SH-SY5Y (cell line): ENCODE measurements around the gene ANKRD52.

Experiments
- GATA2 ChIP-seq: IDR thresholded peaks from 2 replicates; pipeline ENCODE4 v1.6.1; 2011; ENCODE audit warnings: mild to moderate bottlenecking, low read depth, low read length
- GATA3 ChIP-seq: IDR thresholded peaks from 2 replicates; pipeline ENCODE4 v1.6.1; 2011; ENCODE audit warnings: low read depth, mild to moderate bottlenecking, low read length, moderate library complexity

Gene ANKRD52

GRCh38 chr12:56216461-56216860 lies 41.7 kb downstream of the ANKRD52 start:
- no peak for TF ChIP-seq GATA3
- no peak for TF ChIP-seq GATA2

DNA sequence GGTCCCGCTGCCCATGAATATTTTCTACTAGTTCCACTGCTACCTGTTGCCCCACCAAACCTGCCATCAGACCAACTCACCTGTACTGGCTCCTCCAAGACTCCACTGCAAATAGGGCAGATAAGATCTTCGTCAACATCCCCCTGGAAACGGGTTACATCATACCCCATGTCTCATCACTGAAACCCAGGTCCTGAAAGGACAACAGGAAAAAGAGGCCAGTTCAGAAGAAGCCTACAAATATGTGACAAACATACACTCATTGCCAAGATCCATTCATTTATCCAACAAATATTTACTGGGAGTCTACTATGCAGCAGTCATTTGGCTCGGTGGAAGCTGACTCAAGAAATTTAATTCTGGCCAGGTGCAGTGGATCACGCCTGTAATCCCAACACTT lies 44.3 kb downstream of the ANKRD52 start:
- TF ChIP-seq GATA3 (no peak), GATA2 (no peak)

DNA sequence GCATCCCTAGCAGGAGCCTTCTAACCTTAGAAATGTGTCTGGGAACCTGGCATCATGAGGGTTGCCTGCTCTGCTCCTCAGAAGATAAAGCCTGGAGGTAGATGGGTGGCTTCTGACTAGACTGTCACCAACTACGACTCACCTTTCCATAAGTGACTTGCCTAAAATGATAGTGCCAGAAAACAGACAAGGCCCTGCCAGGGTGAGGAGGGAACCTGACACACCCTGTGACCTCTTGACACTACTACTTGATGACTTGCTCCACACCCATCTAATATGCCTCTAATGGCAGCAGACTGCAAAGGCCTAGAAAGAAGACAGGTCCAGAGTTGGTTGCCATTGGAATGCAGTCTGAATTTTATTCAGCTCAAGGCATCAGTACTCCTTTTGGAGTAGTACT lies 45.8 kb downstream of the ANKRD52 start:
- TF ChIP-seq GATA2 (no peak), GATA3 (no peak)

DNA sequence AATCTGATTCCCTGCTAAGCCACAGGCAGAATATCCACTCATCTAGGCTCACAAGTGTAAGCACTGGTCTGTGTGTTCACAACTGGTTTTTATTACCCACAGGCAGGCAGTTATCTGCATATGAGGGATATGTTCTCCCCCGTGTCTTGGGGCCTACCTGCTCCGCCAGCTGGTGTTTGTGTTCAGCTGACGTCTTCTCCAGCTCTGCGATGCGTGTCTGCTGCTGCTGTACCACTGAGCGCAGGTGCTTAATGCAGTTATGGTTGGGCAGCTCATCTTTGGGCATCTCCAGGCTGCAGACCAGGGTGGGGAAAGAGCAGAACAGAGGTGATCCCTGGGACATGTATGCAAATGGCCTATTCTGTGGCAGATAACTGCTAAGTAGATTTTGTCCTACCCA lies 50.2 kb downstream of the ANKRD52 start:
- TF ChIP-seq GATA3 (no peak), GATA2 (no peak)

DNA sequence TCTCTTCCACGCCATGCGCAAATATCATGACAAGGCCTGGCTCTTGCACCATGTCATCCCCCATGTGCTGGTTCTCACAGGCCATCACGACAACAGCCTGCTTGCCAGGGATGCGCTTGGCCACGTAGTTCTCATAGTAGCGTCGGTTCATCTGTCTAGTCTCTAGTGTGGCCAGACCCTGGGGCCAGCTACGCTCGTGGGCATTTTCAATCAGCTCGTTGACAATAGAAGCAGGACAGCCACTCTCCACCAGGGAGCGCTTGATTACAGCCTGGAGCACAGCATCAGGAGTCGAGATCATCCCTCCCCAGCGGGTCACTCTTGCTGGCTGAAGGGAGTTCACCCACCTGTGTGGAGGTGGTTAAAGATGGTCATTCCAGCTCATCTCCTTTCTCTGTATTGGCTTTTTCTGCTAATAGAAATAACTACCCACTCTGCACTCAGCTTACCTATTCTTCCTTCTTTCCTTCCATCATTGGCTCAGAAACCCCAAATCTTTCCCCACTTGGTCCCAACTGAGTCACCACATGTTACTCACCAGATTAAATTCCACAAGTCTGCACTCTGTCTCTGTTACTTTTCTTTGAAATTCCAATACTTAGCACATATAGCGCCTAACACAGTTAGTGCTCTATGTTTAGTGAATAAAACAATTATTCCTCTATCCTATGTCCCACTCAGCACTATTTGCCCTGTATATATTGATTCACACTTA lies 51.6 kb downstream of the ANKRD52 start:
- no peak for TF ChIP-seq GATA3
- TF ChIP-seq GATA2: no peak

- no peak for TF ChIP-seq GATA3
- TF ChIP-seq GATA2: no peak
Observed at GRCh38 chr12:56205445-56205844, 52.7 kb downstream of the ANKRD52 start.

GRCh38 chr12:56204275-56204674 lies 53.9 kb downstream of the ANKRD52 start:
- TF ChIP-seq GATA3: no peak
- no peak for TF ChIP-seq GATA2

DNA sequence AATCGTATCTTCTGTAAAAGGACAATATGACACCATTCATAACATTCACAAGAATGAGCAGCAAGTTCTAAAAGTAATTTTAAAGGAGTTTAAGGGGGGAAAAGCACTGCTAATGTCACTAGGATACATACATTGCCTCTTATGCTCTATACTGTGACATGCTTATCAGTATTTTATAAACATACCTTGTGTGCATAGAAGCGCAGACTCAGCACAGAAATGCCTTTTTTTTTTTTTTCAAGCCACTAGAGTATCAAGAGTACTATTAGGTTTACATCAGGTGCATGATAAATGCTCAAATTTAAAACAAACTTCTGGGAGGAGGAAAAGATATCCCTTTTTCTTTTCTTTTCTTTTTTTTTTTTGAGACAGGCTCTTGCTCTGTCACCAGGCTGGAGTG lies 55.3 kb downstream of the ANKRD52 start:
- TF ChIP-seq GATA3 (no peak), GATA2 (no peak)

- TF ChIP-seq GATA2 (no peak), GATA3 (no peak)
Observed at GRCh38 chr12:56202366-56202765, 55.8 kb downstream of the ANKRD52 start.

DNA sequence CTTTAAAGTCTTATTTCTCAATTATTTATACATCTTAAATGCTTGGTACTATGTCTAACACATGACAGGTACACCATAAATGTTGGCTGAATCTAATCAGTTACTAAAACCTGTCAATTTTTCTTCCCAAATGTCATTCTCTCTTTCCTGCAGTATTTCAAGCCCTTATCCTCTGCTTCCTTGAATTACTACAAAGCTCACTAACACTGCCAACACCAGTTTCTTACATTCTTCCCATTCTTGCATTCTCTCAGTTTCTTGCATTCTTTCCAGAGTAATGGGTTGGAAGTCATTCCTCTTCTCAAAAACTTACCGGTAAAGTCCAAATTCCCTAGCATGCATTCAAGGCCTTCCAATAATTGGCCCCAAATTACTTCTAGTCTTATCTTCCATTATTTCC lies 59.3 kb downstream of the ANKRD52 start:
- TF ChIP-seq GATA2 (no peak), GATA3 (no peak)

DNA sequence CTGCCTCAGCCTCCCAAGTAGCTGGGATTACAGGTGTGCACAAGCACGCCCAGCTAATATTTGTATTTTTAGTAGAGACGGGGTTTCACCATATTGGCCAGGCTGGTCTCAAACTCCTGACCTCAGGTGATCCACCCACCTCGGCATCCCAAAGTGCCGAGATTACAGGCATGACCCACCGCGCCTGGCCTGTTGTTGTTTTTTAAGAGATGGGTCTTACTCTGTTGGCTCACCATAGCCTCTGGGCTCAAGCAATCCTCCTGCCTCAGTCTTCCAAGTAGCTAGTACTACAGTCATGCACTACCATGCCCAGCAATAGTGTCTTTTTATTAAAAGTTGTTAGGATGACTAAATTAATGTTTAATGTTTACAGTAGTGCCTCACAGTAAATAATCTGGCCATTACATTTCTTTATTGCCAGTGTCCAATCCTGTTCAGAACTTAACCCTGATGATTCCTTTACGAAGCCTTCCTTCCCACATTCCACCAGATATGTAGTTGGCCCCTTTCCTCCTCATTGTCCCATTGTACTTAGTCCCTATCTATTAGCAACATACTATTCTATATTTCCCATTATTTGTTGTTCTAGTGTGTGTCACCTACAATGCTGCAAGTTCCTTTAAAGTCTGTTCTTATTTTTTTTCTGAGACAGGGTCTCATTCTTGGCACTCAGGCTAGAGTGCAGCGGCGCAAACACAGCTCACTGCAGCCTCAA lies 60.1 kb downstream of the ANKRD52 start:
- TF ChIP-seq GATA2: no peak
- TF ChIP-seq GATA3: no peak

- TF ChIP-seq GATA2 (no peak), GATA3 (no peak)
Observed at GRCh38 chr12:56193025-56193578, 65.1 kb downstream of the ANKRD52 start.

GRCh38 chr12:56192582-56192981 lies 65.6 kb downstream of the ANKRD52 start:
- TF ChIP-seq GATA3 (no peak), GATA2 (no peak)

- TF ChIP-seq GATA3: no peak
Observed at GRCh38 chr12:56190695-56191155, 67.5 kb downstream of the ANKRD52 start.
